ENCODE results near the gene CYLD. TPM values are rescaled to one million over a fixed set of nuclear protein-coding genes. Genes with fewer than 3 reads are reported as not detected.

Gene CYLD
- total RNA-seq, 4 donors from 2014 or later = 31.1 to 77.6 (median 50.2) TPM

DNA sequence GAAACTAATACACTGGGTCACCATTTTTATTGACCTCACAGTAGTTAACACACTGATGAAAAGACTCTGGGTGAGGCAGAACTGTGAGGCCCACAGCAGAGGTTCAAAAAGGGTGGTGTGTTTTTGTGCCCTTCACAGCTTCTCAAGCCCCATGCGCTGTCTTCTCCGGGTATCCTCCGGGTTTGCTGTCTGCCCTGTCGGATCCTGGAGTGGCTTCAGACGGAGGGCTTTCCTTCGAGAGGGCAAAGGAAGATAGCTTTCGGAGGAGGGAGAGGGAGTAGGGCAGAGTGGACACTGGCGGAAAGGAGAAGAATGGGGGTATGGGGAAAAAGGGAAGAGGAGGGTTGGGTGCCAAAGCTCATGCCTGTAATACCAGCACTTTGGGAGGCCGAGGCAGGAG lies 80.8 kb downstream of the CYLD start:
- TF ChIP-seq EP300 (IDR thresholded peaks at IDR 0.05) = no peak
- no peak for TF ChIP-seq POLR2AphosphoS5 (IDR thresholded peaks at IDR 0.05)
- no peak for TF ChIP-seq POLR2A (IDR thresholded peaks at IDR 0.05)
- TF ChIP-seq, protein P1, sequence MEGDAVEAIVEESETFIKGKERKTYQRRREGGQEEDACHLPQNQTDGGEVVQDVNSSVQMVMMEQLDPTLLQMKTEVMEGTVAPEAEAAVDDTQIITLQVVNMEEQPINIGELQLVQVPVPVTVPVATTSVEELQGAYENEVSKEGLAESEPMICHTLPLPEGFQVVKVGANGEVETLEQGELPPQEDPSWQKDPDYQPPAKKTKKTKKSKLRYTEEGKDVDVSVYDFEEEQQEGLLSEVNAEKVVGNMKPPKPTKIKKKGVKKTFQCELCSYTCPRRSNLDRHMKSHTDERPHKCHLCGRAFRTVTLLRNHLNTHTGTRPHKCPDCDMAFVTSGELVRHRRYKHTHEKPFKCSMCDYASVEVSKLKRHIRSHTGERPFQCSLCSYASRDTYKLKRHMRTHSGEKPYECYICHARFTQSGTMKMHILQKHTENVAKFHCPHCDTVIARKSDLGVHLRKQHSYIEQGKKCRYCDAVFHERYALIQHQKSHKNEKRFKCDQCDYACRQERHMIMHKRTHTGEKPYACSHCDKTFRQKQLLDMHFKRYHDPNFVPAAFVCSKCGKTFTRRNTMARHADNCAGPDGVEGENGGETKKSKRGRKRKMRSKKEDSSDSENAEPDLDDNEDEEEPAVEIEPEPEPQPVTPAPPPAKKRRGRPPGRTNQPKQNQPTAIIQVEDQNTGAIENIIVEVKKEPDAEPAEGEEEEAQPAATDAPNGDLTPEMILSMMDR (IDR thresholded peaks at IDR 0.05) = no peak
- Histone ChIP-seq H3K27me3 (no peaks in the 10 kb centered on the region), H3K27ac (no peak overlapping the region), H3K4me1 (no peaks in the 10 kb centered on the region), H3K36me3 (no peaks in the 10 kb centered on the region), H3K4me3 (no peak overlapping the region), H3K9me3 (no peaks in the 10 kb centered on the region)
- 95% methylated on average over 9 of the region's 9 CpGs for WGBS
- no peak for DNase-seq (ENCODE audit: low spot score in 2 of 2)

DNA sequence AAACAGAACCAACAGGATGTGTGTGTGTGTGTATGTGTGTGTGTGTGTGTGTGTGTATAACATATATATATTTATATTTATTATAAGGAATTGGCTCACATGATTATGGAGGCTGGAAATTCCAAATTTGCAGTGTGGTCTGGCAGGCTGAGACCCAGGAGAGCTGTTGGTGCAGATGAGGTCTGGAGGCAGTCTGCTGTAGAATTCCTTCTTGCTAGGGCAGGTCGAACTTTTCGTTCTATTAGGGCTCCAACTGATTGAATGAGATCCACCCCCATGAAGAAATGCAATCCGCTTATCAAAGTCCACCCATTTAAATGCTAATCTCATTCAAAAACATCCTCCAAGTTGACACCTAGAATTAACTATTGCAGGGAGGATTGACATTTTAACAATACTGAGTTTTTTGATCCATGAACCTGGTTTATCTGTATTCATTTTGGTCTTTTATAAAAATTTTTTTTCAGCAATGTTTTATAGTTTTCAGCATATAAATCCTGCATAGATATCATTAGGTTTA lies 85.0 kb downstream of the CYLD start:
- Histone ChIP-seq H3K9me3 (no peaks in the 10 kb centered on the region), H3K4me3 (no peak overlapping the region), H3K27me3 (no peaks in the 10 kb centered on the region), H3K4me1 (no peaks in the 10 kb centered on the region), H3K27ac (no peak overlapping the region), H3K36me3 (no peaks in the 10 kb centered on the region)
- WGBS = 78% methylated on average over 3 of the region's 3 CpGs
- TF ChIP-seq EP300 (IDR thresholded peaks at IDR 0.05) (no peak), POLR2AphosphoS5 (IDR thresholded peaks at IDR 0.05) (no peak), POLR2A (IDR thresholded peaks at IDR 0.05) (no peak)
- TF ChIP-seq, protein P1 (IDR thresholded peaks at IDR 0.05) = no peak
- no peak for DNase-seq (ENCODE audit: low spot score in 2 of 2)

DNA sequence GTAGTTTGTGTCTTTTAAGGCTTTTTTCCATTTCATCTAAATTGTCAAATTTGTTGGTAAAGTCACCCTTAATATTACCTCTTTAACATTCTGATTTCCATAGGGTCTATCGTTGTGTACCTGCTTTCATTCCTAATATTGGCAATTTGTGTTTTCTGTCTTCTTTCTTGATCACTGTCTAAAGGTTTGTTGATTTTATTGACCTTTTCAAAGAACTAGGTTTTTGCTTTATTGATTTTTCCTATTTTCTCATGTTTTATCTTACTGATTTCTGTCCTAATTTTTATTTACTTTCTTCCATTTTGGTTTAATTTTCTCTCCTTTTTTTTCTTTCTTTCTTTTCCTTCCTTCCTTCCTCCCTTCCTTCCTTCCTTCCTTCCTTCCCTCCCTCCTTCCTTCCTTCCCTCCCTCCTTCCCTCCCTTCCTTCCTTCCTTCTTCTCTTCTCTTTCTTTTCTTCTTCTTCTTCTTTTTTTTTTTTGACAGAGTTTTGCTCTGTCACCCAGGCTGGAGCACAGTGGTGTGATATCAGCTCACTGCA lies 86.3 kb downstream of the CYLD start:
- no peaks in the 10 kb centered on the region for H3K9me3 ChIP-seq
- 97% methylated on average over 1 of the region's 1 CpG for WGBS
- TF ChIP-seq EP300 (IDR thresholded peaks at IDR 0.05) (no peak), POLR2A (IDR thresholded peaks at IDR 0.05) (no peak), POLR2AphosphoS5 (IDR thresholded peaks at IDR 0.05) (no peak)
- TF ChIP-seq, protein P1 (IDR thresholded peaks at IDR 0.05) = no peak
- H3K4me1 ChIP-seq = no peaks in the 10 kb centered on the region
- H3K36me3 ChIP-seq = no peaks in the 10 kb centered on the region
- DNase-seq (ENCODE audit: low spot score in 2 of 2) = no peak
- H3K27me3 ChIP-seq = no peaks in the 10 kb centered on the region
- H3K27ac ChIP-seq = no peak overlapping the region
- no peak overlapping the region for H3K4me3 ChIP-seq

DNA sequence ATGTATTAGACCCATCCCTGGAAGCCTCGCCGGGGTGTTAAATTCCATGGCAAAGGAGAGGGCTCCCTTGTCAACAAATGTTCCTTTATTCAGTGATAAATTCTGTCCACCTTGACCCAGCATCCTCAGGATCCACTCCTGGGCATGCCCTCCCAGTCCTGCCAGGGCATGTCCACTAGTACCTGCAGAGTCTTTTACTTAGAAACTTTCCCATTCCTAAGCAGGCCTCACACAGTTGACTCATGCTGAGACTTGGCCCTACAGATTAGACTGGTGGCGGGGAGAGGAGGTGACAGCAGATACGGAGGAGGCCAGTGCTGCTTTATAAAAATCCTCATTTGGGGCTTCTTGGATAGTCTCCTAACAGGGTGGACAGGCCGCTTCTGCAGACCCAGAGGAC lies 88.8 kb downstream of the CYLD start:
- Histone ChIP-seq H3K27ac (no peak overlapping the region), H3K4me3 (no peak overlapping the region), H3K27me3 (no peaks in the 10 kb centered on the region), H3K36me3 (no peaks in the 10 kb centered on the region), H3K4me1 (no peaks in the 10 kb centered on the region), H3K9me3 (no peaks in the 10 kb centered on the region)
- no peak for DNase-seq (ENCODE audit: low spot score in 2 of 2)
- TF ChIP-seq POLR2AphosphoS5 (IDR thresholded peaks at IDR 0.05) = no peak
- 88% methylated on average over 5 of the region's 5 CpGs for WGBS

DNA sequence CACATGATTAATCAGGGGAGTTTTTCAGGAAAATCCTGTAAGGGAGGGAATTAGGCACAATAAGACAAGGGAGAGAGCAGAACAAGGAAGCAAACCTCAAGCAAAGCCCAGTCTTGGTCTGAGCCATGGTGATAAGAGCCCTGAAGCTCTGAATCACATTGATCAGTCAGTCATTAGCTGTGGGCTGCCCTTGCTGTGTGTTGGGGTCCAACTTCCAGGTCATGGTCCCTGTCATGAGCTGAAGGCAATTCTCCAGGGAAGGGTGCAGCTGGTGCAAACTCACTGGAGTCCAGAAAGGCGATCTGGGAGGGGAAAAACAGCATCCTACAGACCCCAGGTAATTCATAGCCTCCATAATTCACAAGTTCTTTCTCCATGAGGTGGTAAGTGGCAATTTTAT lies 89.9 kb downstream of the CYLD start:
- no peak for TF ChIP-seq EP300 (IDR thresholded peaks at IDR 0.05)
- TF ChIP-seq, protein P1 (IDR thresholded peaks at IDR 0.05) = no peak
- TF ChIP-seq POLR2A (IDR thresholded peaks at IDR 0.05) = no peak
- TF ChIP-seq POLR2AphosphoS5 (IDR thresholded peaks at IDR 0.05) = no peak
- no peaks in the 10 kb centered on the region for H3K36me3 ChIP-seq
- H3K4me1 ChIP-seq = no peaks in the 10 kb centered on the region
- H3K9me3 ChIP-seq = no peaks in the 10 kb centered on the region
- H3K27ac ChIP-seq = no peak overlapping the region
- 90% methylated on average over 1 of the region's 1 CpG for WGBS
- H3K27me3 ChIP-seq = no peaks in the 10 kb centered on the region
- H3K4me3 ChIP-seq = no peak overlapping the region
- DNase-seq (ENCODE audit: low spot score in 2 of 2) = peak in 1 of 2 donors; percentile 49

DNA sequence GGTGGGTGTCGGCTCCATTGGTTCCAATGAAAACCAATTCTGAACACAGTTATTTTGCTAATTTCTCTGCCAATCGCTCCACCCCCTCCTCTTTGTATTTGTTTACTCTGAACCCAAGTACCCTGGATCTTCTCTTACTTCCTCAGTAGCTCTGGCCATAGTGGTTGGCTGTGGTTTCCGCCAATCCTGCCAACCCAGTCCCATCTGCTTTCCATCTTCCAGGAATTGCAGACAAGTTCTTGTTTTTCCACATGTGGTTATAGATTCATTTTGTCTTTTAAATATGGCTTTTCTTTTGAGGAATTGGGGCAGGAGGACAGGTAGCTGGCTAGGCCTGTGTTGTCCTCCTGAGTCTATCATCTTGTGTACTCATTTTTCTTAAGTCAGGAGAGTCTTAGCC lies 92.0 kb downstream of the CYLD start:
- Histone ChIP-seq H3K9me3 (no peaks in the 10 kb centered on the region), H3K27ac (no peak overlapping the region), H3K4me3 (no peak overlapping the region), H3K36me3 (no peaks in the 10 kb centered on the region), H3K27me3 (no peaks in the 10 kb centered on the region), H3K4me1 (no peaks in the 10 kb centered on the region)
- no peak for TF ChIP-seq EP300 (IDR thresholded peaks at IDR 0.05)
- TF ChIP-seq, protein P1 (IDR thresholded peaks at IDR 0.05) = no peak
- no peak for TF ChIP-seq POLR2A (IDR thresholded peaks at IDR 0.05)
- TF ChIP-seq POLR2AphosphoS5 (IDR thresholded peaks at IDR 0.05) = no peak
- peak in 1 of 2 donors; percentile 13 for DNase-seq (ENCODE audit: low spot score in 2 of 2)
- WGBS = 65% methylated on average over 3 of the region's 3 CpGs

Measured in suprapubic skin (tissue), 4 donors.